Medulla oblongata (tissue), 1 donor: Measurements from ENCODE around the gene TCF4.
A peak's percentile ranks its signal among the peaks of the same experiment; 100 is the strongest.

ENCODE experiments used
- DNase-seq: peaks from one replicate; pipeline ENCODE4 v3.0.0-alpha.2; 2015; ENCODE audit errors: extremely low spot score

The TCF4 gene

DNA sequence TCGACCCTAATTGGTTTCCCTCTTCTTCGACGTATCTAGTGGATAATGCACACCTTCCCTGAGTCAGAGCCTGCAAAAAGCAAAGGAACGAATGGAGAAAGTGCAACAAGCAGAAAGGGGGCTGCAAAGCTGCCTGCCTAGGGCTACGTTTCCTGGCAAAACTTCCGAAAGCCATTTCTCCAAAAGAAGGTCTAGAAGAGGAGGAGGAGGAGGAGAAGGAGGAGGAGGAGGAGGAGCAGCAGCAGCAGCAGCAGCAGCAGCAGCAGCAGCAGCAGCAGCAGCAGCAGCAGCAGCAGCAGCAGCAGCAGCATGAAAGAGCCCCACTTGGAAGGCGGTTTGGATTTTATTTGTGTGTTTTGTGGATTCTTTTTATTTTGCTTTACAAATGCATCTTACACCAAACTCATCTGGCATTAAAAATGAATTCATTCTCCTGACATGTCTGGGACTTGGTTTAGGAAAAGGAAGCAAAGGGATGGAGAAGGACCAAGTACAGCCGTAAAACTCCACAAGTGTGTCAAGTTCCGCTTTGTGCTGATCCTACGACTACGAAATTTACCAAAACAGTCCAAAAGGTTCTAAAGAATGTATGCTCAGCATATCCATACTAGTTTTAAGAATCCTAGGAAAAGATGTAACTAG is 2.0 kb downstream of the TCF4 start:
- DNase-seq = peak; percentile 84

DNA sequence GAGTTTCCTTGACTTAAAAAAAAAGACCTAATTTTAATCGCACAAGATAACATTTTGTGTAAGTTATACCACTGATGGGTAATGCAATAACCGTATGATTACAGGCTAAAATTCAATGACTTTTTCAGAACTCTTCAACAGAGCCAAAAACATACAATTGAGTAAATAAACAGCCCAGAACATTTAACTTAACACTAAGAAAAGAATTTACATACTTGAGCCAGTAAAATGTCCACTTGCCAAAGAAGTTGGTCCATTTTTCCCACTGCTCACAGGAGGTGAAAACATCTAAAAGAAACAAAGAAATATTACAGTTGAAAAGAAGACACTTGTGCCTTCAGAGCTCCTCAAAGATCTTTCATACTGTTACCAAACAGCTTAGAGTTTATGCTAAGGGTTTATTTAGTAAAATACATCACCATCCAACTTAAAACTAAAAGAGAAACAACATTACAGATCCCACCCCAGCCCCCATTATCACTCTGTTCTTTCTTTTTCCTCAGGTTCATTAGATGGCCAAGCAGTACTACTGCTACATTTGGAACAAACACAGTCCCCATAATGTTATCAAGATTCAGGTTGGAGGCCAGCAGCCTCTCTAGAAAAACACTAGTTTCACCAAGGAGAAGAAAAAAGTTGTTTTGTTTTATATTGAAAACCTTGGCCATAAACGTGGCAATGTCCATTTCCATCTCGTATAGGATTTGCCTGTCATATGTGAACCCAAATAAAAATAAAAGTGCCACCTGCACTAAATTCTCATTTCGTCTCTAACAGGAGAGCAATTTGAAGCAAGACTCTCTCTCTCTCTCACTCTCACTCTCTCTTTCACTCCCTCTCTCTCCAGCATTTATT is 2.7 kb downstream of the TCF4 start:
- DNase-seq = no peak

DNA sequence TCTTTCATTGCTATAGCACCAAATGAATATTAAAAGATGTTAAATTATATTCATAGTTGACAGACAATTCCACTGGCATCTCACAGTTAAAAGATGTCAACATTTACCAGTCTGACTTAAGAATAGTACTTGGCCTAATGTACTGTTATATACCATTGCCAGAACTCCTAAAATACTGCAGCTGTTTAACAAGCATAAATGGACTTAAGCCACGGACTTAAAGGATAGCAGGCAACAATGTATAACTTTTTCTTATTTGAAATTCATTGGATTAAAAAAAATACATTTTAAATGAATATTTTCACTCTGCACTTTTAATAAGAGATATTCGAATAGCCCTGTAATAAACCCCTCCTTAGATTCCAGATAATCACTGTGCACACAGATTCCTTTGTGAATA is 3.8 kb downstream of the TCF4 start:
- no peak for DNase-seq

DNA sequence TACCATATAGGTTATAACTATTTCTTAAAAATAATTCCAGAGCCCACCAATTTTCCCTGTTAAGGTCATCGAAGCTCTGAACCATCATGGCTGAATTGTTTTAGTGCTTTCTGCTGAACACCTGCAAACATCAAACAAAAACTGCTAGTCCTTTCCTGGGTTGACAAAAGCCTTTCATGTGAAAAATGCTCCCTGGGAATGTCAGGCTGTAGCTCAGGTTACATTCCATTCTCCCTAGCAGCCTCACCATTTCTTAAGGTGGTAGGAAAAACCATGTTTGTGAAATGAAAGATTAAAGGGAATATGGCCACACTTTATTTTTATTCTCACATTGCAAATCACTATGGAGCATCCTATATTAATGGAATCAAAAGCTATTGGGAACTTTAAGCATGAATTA is 5.7 kb downstream of the TCF4 start:
- no peak for DNase-seq

DNA sequence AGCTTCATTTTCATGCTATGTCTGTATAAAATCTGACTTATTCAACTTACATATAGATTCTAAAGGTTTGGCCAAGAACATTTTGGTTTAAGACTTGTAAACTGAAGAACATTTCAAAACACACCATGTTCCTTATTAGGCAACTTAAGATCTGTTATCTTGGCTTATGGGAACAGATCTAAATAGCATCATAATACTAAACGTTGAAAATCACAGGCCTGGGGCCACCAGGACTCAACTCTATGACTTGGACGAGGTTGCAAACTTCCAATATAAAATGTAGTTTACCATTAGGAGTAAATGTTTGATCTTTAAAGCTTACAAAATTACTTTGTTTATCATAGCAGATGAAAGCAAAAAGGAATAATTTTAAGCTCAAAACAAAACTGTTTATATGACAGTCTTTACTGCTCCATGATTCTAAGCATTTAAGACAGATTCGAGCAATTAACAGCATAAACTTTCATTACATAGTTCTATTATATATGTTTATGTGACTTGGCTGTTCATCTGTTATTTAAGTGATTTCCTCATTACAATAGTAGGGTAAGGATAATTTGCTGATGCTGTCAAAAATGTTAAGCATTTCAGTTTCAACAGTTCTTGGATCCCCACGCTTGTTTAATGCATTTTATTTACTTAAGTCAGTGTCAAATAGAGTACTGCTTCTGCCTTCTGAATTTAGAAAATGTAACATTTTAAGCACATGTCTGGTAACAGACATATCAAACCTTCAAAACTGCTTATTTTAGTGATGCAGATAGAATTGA is 8.3 kb downstream of the TCF4 start:
- no peak for DNase-seq

DNA sequence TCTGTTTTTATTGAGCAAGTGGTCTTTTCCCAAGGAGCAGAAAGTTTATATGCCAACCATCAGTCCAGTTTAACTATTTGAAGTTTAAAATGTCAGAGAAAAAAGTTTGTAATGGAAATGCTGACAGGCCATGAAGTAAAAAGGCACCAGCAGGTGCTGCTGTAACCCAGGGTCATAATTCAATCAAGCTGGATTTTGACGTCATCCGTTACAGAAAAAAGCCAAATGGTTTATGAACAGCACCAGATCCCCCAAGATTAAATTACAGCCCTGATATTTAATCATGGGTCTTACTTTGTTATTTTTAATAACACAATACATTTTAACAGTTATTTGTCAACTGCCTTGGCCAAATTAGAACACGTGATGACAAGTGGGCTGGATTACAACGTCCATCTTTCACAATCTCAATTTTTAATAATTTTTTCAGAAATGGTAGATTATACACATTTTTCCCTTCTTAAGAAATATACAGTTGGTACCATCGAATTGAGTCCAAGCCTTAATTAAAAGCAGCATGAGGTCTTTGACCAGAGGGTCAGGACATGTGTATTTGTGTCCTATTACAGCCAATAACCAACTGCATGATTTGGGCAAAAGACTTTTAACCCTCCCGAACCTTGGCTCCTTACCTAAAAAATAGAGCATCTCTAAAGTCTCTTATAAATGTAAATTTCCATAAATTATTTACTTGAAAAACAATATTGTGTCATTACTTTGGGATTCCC is 10.0 kb downstream of the TCF4 start:
- no peak for DNase-seq

DNA sequence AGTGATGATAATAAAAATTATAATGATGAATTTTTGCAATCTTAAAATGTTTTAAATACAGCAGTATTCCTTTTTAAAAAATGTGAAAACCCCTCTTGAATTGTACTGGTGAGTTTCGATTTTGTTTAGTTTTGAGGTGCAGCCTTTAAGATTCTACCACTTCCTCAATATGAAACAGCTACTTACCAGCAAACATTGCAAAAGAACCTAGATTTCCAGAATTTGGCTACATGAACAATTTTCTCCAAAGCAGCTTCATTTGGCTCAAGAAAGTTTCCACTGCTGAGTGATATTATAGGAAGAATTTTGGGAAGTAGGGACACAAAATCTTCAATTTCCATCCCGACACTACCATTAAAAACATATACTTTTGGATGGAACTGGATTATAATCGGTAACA is 12.0 kb downstream of the TCF4 start:
- no peak for DNase-seq

DNA sequence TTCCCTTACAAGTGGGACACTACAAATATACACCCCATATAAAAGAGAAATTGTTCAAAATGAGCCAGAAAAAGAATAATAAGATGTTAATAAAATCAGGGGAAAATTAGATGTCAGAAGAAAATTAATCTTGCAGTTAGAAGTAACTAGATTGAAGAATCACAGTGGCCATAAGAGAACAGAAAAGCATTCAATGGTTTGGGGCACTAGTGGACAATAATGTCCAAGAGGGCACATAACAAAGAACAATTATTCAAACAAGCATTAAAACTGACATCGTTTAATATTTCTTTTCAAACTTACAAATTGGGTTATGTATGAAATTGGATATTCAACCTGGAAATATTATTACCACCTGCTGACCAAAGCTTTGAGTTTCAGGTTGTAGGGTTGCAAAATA is 12.9 kb downstream of the TCF4 start:
- no peak for DNase-seq

DNA sequence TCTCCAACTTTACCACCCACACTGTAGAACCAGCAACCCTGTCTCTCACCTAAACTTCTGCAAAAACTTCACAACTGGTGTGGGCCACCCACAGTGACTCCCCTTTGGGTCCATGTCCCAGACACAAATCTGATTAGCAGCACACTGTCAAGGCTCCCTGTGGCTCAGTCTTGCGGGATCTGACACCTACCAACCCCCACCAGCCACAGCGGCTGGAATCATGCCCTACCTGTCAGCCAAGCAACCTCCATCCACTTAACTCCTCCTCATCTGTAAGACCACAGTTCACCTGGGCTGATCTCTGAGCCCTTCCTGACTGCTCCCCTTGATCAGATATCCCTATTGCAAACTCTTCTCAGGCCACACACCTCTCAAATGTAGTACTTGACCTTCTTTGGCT is 14.6 kb downstream of the TCF4 start:
- no peak for DNase-seq

DNA sequence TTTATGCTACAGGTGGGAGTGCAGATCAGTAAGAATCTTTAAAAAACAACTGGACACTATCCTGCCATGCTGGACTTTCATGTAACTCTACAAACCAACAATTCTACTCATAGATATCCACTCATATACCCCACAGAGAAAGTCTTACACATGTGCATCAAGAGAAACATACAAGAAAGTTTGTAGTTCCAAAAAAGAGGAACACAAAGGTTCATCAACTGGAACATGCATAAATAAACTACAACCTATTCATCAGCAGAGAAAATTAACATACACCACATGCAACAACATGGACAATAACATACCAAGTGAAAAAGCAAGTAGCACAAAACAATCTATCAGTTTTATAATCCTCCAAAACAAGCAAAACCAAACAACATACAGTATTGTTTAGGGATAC is 17.0 kb downstream of the TCF4 start:
- no peak for DNase-seq

DNA sequence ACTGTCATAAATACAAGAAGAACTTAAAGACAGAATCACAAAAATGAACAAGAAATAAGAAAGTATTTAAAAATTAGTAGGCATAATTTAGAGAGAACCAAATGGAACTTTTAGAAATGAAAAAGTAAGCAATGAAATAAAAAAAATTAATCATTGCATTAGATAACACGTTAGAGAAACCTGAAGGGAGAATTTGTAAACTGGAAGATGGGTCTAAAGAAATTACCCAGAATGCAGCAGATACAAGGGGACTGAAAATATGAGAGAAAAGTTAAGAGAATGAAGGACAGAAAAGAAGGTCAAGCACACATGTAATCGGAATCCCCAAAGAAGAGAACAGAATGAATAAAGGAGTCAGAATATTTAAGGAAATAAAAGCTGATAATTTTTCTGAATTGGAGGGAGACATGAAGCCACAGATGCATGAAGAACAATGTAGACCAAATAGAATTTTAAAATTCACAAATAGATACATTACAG is 21.5 kb downstream of the TCF4 start:
- DNase-seq = no peak

DNA sequence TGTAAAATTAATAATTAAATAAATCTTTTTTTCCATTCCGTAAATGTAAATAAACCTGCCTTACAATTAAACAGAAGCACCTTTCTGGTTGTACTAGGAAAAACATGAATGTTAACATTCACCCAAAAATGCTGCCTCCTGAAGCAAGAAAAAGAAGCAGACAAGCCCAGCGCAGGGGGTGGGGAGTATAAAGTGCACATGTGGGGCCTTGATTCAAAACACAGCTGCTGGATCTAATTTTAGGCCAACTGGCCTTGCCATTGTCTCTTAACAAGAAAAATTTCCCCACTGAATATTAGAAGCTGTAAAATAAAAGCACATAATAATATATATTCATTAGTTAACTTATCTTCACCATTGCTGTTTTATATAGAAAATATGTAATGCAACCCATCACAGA is 28.3 kb downstream of the TCF4 start:
- DNase-seq = no peak

DNA sequence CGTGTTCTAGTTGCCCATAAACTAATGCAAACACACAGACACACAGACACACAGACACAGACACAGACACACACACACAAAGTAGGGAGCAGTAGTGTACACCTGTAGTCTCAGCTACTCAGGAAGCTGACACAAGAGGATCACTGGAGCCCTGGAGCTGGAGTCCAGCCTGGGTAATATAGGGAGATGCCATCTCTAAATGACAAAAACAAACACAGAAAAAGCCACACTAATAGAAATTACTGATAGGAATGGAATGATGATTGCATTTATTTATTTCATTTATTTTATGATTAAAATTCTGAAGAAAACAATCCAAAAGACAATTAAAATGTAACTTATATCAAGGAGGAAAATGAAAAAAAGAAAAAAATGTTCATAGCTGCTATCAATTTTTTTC is 30.8 kb downstream of the TCF4 start:
- DNase-seq = no peak

DNA sequence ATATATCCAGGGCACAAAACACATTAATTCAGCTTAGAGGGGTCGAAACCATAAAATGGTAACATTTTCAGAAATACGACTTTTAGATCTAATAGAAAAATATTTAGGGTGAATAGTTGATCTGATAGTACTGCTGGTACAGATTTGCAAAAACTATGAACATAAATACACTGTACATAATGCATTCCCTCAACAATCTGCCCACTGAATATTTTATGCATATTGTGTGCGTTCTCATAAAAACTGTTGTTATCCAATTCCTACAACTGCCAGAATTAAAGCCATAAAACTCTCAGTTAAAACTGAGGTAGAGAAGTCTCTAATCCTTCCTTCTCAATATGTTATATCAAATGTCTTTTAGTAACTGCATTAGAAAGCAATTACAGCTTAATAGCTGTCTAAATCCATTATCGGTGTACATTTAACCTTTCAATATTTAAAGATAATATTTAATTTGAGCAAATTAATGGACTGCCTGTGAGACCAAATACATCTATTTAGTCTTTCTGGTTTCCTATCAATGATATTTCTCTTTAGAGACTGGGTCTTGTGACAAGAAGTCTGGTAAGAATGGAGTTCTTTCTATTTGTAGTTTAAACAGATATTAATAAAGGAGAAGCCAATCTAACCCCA is 32.5 kb downstream of the TCF4 start:
- no peak for DNase-seq

DNA sequence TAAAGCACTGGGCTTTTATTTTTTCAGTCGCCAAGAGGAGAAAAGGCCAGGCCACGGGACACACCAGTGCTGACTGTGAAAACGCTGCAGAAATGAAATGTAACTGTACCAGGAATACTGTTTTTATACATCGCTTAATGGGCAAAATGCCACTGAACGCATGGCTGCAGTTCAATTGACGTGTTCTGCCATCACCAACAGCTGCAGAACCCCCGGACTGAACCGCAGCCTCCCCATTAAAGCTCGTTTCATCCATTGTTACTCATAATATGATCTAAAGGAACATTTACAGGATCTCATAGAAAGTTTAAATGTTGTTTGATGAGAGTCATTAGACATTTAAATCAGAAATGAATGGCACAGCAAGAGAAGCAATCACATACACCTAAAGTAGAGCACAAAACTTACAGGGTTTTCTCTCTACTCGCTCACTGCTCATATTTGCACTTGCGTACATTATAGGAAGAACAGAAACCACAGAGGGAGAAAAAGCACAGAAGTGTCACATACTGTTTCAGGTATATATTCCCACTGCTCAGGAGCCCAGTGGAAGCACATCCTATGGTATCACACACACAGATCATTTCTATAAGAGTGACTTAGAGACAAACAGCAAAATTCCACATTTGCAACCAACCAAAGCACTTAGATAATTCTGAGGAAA is 35.3 kb downstream of the TCF4 start:
- no peak for DNase-seq

DNA sequence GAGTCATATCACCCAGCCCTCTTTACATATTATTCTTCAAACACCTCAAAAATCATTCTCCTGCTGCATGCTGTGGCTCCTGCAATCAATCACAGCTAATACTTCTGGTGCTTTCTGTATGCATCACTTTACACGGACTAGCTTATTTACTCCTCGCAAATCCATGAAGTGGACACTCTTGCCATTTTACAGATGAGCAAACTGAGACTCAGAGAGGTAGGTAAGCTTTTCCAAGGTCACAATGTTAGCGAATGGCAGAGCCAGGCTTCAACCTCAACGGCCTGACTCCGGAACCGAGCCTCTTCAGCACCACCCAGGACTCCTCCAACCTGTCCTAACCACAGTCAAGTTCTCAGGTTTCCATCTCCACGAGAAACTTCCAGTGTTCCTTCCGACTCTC is 36.8 kb downstream of the TCF4 start:
- DNase-seq = no peak

DNA sequence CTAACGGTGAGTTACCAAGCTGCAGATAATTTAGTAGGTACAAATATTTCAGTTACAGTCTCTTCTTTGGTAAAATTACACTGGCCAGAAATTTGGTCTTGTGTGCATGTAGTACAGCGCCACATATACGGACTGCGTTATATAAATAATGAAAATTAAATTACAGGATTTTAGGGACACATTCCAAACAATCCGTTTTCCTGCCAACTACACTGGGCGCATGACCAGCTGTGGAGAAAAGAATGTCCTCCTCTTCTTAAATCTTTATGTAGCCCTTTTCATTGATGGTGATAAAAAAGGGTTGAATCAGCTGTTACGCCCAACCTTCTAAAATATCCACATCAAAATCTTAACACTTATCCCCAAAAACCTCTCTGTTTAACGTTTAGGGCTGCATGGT is 37.5 kb downstream of the TCF4 start:
- no peak for DNase-seq

DNA sequence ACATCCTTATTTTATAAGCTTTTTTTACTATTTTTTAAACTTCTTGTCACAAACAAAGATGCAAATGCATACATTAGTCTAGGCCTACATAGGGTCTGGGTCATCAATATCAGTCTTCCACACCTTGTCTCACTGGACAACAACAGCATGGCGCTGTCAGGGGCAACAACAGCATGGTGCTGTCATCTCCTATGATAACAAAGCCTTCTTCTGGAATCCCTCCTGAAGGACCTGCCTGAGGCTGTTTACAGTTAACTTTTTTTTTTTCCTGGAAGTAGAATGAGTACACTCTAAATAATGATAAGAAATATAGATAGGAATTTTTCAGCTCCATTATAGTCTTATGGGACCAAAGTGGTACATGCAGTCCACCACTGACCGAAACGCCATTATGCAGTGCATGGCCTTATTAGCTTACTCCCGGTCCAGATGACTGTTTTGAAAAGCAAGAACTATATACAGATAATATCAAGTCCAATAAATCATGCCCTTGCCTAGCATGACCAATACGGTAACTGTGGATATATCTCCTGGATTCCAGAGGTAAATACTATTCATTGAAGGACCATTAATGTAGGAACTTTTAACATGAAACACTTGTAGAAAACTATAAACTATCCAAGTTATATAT is 38.4 kb downstream of the TCF4 start:
- DNase-seq = no peak

DNA sequence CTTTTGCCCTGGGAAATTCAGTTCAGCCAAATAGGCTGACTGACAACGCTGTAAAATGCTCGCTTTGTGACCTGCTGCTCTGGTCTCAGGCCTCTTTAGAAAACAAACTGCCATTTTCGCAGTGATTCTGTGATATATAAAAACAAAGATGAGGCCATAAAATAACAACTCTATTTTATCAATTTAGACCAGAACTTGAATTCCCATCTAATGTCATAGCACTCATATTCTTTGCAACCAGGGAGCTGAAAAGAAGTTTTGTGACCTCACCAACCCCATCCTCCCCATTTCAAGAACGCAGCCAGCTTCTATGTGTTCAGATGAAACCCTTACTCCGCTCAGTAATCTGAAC is 40.3 kb downstream of the TCF4 start:
- peak; percentile 62 for DNase-seq

DNA sequence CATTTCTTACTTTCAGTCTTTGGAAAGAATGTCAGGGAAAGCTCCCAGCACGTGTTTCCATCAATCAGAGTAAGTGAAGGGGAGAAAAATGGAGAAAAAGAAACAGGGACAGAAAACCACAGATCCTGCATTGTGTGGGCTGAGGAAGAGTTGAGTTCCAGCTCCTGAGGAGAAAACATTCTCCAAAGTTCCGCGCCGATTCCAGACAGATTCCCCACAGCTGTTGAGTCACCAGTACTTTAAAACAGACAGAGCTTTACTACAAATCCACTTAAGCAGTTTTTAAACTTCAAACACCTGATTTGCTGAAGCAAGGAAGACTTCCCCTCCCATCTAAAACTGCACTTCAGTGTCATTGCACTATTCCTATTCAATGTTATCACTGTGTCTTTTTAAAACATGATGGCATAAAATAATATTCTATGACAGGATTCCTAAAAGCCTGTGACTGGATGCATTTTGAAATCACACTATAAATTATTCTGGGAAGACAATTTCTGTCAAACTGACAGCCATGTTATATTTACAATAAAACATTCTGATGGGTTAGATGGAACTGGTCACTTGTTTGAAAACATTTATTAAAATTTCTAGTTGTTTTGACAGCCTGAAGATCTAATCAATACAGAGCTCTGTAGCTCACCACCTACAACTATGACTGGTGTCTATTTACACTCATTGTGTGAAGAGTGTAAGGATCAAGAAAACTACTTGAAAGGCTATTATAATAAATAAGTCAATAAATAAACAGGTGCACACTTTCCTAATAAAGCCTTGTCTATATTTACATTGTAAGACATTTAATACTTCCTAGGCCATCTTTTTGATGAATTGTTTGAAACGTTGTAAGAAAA is 40.9 kb downstream of the TCF4 start:
- DNase-seq = peak; percentile 65
